ENCODE measurements around the gene GPHA2.

Gene GPHA2

DNA sequence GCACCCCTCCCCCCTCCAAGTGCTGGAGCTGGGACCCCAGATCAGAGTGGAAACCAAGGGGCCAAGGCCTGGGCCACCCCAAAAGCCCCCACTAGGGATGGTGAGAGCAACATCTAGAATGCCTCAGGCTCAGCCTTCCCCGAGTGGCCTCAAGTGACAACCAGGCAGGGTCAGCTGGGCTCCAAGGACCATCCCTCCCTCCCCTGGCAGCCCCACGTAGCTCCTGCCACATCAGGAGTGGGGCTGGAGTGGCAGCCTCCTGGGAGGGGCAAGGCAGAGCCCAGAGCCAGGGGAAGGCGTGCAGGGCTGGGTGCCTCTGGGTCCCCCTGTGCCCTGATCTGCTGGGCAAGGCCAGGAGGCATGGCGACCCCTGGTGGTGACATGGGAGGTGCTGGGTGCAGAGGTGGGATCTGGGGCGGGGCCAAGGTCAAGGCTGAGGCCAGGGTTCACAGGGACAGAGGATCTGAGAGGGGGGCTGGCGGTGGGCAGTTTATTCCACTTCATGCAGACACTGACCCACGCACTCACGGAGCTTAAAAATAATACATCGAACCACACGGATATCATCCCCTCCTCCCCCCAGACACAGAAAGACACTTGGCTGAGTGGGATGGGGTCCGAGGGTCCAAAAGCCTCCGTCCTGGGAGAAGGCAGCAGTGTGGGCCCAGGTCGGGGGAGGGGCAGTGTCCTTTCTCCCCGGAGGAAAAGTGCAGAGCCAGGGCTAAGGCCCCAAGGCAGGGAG, 41.5 kb downstream of the GPHA2 start:
- Histone ChIP-seq H3K27me3 (replicated peaks) (no peaks in the 10 kb centered on the region), H3K4me3 (ENCODE audit: low read depth, low read length) (no peak overlapping the region), H3K27ac (no peak overlapping the region), H3K36me3 (replicated peaks) (peaks cover 15% of the 10 kb centered on the region)
- in situ Hi-C loops (cut with HindIII; ENCODE audit: low pct_ligation_motif_present, low sequenced_read_pairs): loop anchor here (5.0 kb wide), 1 partner anchor 47 kb away; no protein-coding TSS in a partner anchor
- DNase-seq: peak; percentile 39
- TF ChIP-seq, protein P1, sequence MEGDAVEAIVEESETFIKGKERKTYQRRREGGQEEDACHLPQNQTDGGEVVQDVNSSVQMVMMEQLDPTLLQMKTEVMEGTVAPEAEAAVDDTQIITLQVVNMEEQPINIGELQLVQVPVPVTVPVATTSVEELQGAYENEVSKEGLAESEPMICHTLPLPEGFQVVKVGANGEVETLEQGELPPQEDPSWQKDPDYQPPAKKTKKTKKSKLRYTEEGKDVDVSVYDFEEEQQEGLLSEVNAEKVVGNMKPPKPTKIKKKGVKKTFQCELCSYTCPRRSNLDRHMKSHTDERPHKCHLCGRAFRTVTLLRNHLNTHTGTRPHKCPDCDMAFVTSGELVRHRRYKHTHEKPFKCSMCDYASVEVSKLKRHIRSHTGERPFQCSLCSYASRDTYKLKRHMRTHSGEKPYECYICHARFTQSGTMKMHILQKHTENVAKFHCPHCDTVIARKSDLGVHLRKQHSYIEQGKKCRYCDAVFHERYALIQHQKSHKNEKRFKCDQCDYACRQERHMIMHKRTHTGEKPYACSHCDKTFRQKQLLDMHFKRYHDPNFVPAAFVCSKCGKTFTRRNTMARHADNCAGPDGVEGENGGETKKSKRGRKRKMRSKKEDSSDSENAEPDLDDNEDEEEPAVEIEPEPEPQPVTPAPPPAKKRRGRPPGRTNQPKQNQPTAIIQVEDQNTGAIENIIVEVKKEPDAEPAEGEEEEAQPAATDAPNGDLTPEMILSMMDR (IDR thresholded peaks at IDR 0.05; ENCODE audit: low read depth, low read length, missing control alignments): peak; percentile 95

DNA sequence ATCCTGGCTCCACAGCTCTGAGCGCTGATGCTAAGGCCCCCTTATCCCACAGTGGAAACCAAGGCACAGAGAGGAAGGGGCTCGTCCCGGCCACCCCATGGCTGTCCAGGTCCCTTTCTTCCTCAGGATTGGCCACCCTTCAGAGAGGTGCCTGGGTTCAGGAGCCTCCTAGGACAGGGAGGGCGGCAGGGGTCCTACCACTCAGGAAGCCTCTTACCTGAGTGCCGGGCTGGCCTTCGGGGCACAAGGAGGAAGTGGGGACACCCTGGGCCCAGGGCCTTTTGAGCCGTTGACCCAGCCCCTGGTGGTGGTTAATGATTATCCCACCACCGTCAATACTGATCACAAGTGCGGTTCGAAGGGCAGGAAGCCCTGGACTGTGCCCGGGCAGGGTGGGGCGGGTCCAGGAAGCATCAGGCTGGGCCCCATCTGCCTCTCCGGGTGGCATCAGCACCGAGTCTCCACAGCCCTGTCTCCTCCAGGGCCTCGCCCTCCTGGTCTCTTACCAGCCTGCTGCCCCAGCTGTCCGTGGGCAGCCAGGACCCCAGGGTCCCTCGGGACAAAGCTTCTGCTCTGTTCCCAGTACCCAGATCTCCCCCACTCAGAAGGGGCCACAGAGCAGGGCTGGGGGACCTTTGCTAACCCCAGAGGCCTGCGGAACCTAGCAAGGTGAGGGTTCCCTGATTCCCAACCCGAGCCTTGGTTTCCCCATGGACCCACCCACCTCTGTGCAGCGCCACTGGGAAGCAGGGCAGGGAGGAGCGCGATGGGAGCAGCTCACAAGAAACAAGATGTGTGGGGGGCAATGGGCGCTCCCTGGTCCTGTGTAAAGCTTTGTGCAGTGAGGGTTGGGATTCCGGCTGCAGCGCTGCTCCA, 42.3 kb downstream of the GPHA2 start:
- H3K36me3 ChIP-seq (replicated peaks): peaks cover 15% of the 10 kb centered on the region
- H3K4me3 ChIP-seq (ENCODE audit: low read depth, low read length): no peak overlapping the region
- H3K27ac ChIP-seq: no peak overlapping the region
- no peaks in the 10 kb centered on the region for H3K27me3 ChIP-seq (replicated peaks)
- TF ChIP-seq, protein P1 (IDR thresholded peaks at IDR 0.05; ENCODE audit: low read depth, low read length, missing control alignments): no peak
- in situ Hi-C loops (cut with HindIII; ENCODE audit: low pct_ligation_motif_present, low sequenced_read_pairs): loop anchor here (5.0 kb wide), 1 partner anchor 46 kb away; no protein-coding TSS in a partner anchor
- no peak for DNase-seq

DNA sequence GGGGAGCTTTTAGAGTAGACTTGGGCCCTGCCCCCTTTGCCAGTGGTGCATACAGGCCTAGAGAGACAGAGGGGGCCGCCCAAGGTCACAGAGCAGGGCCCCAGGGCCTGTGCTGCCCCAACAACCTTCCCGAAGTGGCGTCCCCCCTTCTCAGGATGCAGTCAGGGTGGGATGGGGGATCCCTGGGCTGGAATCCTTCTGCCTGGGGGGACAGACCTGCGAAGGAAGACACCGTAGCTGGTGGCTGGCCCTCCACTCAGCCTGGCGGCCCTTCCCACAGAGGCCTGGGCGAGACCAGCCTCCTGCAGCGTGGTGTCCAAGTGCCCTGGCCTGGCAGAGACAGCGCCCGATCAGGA, 42.9 kb downstream of the GPHA2 start:
- TF ChIP-seq, protein P1 (IDR thresholded peaks at IDR 0.05; ENCODE audit: low read depth, low read length, missing control alignments): no peak
- H3K4me3 ChIP-seq (ENCODE audit: low read depth, low read length): no peak overlapping the region
- peaks cover 9% of the 10 kb centered on the region for H3K36me3 ChIP-seq (replicated peaks)
- no peaks in the 10 kb centered on the region for H3K27me3 ChIP-seq (replicated peaks)
- DNase-seq: no peak
- in situ Hi-C loops (cut with HindIII; ENCODE audit: low pct_ligation_motif_present, low sequenced_read_pairs): loop anchor here (5.0 kb wide), 1 partner anchor 46 kb away; no protein-coding TSS in a partner anchor
- no peak overlapping the region for H3K27ac ChIP-seq

DNA sequence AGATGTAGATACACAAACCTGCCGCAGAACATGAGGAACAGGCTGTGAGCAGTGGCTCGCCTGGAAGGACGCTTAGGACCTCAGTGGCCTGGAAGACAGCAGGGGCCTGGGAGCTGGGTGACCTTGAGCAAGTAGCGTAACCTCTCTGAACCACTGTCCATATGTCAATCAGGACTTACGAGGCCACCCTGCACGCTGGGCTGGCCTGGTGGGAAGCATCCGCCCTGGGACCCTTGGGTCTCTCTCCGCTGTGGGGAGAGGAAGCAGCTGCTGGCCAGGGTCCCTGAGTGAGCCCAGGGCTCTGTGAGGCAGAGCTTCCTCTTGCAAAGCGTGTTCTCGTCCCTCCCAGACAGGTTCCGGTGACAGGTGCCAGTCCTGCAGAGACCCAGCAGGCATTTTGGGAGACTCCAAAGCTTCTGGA, 43.3 kb downstream of the GPHA2 start:
- Histone ChIP-seq H3K27me3 (replicated peaks) (no peaks in the 10 kb centered on the region), H3K27ac (no peak overlapping the region), H3K4me3 (ENCODE audit: low read depth, low read length) (no peak overlapping the region), H3K36me3 (replicated peaks) (peaks cover 5% of the 10 kb centered on the region)
- no peak for DNase-seq
- TF ChIP-seq, protein P1 (IDR thresholded peaks at IDR 0.05; ENCODE audit: low read depth, low read length, missing control alignments): no peak
- in situ Hi-C loops (cut with HindIII; ENCODE audit: low pct_ligation_motif_present, low sequenced_read_pairs): loop anchor here (5.0 kb wide), 1 partner anchor 45 kb away; no protein-coding TSS in a partner anchor

DNA sequence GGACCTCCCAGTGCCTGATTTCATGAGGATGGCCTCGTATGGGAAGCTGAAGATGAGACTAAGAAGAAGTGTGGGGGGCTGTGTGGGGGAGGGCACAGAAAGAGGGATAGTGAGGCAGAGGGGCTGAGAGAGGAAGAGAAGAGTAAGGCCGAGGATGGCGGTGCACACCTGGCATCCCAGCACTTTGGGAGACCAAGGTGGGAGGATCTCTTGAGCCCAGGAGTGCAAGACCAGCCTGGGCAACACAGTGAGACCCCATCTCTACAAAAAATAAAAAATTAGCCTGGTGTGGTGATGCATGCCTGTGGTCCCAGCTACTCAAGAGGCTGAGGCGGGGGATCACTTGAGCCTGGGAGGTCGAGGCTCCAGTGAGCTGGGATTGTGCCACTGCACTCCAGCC, 43.8 kb downstream of the GPHA2 start:
- DNase-seq: no peak
- TF ChIP-seq, protein P1 (IDR thresholded peaks at IDR 0.05; ENCODE audit: low read depth, low read length, missing control alignments): no peak
- in situ Hi-C loops (cut with HindIII; ENCODE audit: low pct_ligation_motif_present, low sequenced_read_pairs): loop anchor here (5.0 kb wide), 1 partner anchor 45 kb away; no protein-coding TSS in a partner anchor
- H3K27me3 ChIP-seq (replicated peaks): no peaks in the 10 kb centered on the region
- no peak overlapping the region for H3K27ac ChIP-seq
- H3K4me3 ChIP-seq (ENCODE audit: low read depth, low read length): no peak overlapping the region
- peaks cover 3% of the 10 kb centered on the region for H3K36me3 ChIP-seq (replicated peaks)
